ENCODE data around the gene ACSL6.
A peak's percentile ranks its signal among the peaks of the same experiment; 100 is the strongest.

The ACSL6 gene

DNA sequence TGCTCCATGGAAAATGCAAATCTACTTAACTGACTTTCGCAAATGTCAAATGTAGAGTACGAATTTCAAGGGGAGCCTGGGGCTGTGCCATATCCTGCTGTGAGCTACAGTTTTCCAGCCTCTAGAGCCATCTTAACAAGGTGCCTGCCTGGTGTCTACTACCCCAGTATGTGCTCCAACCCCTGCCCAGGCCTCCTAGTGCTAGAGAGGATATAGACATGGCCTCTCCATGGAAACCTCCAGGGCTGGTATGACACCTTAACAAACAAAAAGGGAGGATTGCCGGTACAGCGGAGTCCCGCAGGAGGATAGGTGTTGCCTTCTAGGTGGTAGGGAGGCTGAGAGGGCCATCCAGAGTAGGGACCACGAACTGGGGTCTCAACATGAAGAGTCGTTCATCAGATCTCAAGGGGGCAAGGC lies 35.4 kb upstream of the ACSL6 start:
- DNase-seq (ENCODE audit: low read depth), result no peak

DNA sequence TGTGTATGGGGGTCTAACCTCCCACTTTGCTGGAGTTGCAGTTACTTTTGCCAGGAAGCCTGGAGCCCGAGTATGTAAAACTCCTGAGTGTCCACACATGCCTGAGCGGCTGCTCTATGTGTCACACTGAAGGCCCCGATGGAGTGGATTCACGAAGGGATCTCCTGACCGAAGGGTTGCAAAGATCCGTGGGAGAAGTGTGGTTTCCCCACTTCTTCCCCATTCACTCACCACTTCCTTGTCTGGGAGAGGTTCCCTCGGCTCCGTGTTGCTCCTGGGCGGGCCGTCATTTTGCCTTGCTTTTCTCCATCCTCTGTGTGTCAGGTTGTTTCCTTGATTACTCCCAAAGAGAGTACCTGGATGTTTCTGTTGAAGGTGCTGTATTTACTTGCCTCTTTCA lies 32.7 kb upstream of the ACSL6 start:
- no peak for DNase-seq (ENCODE audit: low read depth)

DNA sequence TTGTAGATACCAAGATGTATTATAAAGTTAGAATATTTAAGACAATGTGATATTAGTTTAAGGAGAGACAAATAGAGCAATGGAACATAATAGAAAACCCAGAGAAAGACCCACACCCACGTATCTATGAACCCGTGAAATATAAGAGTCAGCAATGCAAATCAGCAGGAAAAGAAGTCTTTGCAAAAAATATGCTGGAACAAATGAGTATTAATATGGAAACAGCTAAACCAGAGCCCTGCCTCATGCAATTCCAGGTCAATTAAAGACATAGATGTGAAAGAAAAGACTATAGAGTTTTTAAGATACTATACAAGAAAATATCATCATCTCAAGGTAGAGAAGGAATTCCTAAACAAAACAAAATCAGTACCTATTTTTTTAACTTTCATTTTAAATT lies 25.9 kb upstream of the ACSL6 start:
- no peak for DNase-seq (ENCODE audit: low read depth)

DNA sequence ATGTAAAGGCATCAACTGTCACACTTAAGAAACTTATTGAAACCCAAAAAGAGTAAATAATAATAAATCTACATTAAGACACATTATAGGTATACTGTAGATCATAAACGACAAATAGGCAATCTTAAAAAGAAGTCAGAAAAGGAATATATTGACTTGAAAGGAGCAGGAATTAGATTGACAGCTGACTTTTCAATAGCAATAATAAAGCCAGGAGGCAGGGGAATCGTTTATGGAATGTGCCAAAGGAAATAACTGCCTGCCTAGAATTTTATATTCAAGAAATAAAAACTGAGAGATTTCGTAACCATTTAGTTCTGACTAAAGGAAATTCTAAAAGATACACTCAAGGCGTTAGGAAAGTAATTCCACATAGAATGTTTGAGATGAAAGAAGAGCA lies 21.7 kb upstream of the ACSL6 start:
- DNase-seq (ENCODE audit: low read depth), result no peak

DNA sequence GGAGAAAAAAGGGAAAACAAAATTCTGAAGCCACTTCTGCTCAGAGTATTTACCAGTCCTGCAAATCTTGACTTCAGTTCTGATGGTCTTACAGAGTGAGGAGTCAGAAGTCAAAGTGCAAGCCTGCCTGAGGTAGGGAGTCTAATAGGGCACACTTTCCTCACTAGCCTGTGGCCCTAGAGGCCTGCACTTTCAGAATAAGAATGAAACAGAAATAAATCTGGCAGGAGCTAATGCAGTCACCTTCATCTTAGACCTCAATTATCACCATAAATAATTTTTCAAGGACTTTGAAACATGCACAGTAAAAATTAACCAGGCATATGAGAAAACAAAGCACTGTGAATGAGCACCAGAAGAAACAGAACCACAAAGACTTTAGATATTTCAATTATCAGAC lies 20.7 kb upstream of the ACSL6 start:
- DNase-seq (ENCODE audit: low read depth), result no peak

DNA sequence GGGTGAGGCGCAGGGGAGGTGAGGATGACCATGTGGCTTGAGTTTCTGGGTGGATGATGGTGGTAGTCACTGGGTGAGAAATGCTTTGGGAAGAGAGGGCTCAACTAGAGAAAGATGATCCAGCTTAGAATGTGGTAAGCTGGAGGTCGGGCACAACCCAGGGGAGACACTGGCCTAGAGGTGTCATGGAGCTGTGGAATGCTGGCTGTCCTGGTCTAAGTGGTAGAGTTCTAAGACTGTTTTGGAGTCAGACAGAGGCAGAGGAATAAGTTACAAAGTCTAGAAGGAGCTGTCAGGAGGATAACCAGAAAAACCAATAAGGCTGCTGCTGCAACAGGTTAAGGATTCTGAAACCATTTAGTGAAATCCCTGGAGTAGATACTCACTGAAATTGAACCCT lies 19.2 kb upstream of the ACSL6 start:
- DNase-seq (ENCODE audit: low read depth), result no peak

DNA sequence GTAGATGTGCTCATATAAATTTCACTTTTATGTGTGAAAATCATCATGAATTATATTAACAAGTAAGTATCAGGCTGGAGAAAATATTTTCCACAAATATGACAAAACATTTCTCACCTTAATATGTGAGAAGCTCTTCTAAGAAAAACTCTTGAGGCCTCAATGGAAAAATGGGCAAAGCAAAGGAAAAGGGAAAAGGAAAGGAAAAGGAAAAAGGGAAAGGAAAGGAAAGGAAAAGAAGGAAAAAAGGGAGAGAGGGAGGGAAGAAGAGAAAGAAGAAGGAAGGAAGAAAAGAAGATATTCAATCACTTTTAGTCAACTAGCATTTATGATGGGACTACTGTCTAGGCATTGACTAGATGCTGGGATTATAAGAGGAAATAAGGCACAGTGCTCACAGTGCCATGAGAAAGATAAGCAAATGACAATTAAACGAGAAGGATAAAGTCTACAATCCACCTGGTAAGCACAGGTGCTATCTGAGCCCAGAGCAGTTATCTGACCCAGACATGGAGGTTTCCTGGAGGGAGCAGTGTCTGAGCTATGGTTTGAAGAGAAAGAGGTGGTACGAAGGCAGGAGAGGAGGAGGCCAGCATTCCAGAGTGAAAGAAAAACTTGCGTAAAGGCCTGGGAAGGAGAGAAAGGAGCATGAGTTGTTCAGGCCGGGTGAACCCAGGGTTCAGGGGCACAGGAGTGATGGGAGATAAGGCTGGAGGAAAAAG lies 18.3 kb upstream of the ACSL6 start:
- no peak for DNase-seq (ENCODE audit: low read depth)

DNA sequence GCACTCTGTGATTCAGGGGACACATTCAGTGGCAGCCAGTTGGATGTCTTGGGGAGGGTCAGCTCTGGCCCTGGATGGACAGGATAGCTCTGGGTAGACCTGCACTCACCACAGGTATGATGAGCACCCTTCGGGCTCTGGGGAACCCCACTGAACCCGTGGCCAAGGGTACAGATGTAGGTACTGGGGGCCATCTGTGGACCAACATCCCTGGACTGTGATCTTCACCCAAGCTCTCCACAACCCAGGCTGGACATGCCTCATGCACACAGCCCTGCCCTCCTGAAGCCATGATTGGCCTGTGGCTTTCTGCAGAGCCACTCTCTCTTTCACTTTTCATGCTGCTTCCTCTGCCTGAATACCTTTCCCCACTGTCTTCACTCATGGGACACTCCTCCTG lies 15.6 kb upstream of the ACSL6 start:
- no peak for DNase-seq (ENCODE audit: low read depth)

DNA sequence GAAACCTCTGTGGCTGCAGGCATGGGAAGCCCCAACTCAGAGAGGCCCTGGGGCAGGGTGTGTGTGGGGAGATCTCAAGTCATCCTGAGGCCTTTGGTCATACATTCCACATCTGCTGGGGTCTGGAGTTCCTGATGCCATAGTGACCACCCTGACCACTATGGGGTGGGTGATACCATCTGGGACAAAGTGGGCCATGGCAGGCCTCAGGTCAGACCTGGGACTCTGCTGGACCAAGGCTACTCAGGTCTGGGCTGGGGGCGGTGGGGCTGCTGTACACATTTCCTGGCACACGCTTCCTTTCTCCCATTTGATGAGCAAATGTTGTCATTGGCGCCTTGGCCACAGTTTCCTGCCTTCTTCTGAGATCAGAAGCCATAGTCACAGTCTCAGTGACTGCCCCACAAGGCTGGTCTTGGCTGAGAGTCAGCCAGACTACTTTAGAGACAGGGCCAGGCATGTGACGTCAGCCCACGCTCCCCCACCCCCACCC lies 15.1 kb upstream of the ACSL6 start:
- peak; percentile 45 for DNase-seq (ENCODE audit: low read depth)

DNA sequence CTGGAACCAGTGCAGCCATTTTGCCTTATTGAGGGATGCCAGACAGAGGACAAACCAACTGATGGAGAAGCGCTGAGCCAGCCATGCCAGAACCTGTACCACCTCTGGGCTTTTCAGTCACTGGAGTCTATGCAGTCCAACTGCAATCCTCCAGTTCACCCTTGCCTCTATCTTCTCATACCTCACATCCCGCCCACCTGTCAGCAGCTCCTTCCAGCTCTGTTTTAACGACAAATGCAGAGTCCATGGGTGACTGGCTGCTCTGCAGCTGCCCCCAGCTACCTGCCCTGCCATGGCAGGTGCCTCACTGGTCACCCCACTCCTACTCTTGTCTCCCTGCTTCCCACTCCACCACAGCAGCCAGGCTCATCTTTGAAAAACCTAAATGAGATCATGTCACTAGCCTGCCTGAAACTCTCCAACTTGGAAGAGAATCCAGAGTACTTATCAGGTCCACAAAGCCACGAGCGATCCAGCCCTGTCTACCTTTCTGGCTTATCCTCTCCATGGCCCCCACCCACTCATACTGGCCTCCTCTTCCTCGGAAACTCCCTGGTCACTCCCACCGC lies 14.0 kb upstream of the ACSL6 start:
- DNase-seq (ENCODE audit: low read depth), result no peak

DNA sequence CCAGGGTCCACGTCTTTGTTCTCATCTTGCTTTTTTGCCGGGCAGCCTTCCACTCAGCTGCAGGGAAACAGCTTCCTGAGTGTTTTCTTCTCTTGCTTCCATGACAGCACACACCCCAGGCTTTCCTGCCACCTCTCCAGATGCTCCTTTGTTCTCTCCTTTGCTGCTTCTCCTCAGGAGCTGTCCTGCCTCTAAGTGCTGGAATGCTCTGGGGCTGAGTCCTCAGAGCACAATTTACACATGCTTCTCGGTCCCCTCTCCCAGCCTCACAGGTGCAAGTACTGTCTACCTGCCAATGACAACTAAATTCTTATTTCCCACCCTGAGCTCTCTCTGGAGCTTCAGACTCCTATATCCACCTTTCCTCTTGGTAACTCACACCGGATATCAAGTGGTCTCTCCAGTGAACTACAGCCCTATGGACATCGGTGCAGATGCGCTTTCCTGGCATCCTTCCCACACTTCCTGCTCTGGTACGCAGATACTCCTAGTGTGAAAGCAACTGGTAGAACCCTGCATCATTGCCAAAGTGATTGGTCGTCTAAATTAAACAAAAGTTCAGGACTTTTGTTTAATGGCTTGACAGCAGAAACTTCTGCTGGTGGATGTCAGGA lies 13.4 kb upstream of the ACSL6 start:
- DNase-seq (ENCODE audit: low read depth), result no peak

DNA sequence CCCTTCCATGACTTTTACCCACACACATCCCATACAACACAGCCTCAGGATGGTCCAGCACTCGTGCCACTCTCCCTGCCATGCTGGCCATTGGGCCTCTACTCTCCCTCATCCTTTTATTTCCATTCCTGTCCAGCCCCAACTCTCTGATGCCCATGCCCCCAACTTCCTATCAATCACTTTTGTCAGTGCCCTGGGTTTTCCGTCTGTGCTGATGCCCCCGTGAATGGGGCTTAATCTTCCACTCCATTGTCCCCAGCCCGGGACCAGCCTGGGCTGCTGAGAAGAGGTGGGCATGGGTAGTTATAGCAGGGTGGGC lies 12.6 kb upstream of the ACSL6 start:
- DNase-seq (ENCODE audit: low read depth), result no peak

DNA sequence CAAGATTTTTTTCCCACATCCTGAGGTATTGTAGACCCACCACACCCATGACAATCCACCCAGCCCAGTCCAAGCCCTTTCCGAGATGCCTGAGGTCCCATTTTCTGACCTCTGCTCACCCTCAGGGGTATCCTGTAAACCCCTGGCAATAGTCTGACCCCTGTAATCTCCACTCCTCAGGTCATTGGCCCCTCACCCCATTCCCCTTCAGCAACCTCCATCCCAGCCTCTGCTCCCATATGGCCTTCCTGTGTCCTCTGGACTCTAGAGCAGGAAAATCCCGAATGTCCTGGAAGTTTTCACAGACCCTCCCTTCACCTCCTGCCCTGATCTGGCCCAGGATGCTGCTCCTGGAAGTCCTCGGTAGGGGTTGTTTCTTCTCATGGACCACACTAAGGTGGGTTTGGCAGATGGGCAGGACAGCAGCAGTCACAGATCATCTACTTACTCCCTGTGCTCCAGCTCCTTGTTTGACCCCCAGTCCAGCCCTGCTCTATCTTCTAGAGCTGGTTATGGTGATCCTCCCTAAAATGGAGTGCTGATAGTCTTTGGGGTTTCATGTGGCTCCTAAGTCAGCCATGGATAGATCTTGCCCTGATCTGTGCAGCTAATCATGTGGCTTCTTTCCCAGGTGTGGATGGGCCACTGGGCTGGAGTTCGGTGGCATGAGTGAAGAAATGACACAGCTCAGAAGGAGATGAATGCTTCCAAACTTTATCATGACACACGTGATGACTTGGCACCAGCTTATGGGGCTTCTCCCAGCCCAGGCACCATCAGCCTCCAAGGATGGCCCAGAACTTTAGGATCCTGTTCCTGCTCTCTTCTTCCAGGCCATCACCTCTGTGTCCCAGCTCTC lies 12.0 kb upstream of the ACSL6 start:
- no peak for DNase-seq (ENCODE audit: low read depth)

DNA sequence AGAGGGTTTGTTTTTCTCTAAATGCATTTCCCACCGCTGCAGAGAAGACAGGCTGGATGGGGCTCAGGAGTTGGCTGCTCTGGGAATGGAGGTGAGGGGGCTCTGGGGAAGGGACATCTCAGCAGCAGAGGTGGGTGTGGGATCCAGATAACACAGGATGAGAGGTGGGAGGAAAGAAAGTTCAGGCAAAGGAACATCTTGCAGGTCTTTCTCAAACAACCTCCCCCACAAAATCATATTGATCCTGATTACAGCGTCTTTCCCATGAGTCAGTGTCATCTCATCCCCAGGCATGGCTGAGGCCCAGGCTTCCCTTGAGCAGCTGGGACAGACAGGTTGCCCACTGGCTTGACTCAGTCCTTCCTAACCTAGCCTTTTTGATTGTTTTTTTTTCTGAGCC lies 11.3 kb upstream of the ACSL6 start:
- DNase-seq (ENCODE audit: low read depth), result peak; percentile 55

DNA sequence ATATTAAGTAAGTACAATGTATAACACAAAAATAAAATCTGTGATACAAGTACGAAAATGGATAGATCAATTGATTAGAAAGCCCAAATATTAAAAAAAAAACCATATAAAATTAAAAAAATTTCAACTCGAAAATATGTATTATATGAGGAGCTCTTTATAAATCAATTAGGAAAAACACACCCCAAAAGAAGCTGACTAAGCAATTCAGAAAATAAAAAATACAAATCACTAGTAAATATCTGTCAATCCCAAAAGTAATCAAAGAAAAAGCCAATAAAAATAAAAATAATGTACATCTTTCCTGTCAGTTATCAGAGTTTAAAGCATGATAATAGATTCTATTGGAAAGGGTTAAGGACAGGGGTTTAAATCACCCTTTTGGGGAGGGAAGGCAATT lies 10.2 kb upstream of the ACSL6 start:
- DNase-seq (ENCODE audit: low read depth), result no peak

DNA sequence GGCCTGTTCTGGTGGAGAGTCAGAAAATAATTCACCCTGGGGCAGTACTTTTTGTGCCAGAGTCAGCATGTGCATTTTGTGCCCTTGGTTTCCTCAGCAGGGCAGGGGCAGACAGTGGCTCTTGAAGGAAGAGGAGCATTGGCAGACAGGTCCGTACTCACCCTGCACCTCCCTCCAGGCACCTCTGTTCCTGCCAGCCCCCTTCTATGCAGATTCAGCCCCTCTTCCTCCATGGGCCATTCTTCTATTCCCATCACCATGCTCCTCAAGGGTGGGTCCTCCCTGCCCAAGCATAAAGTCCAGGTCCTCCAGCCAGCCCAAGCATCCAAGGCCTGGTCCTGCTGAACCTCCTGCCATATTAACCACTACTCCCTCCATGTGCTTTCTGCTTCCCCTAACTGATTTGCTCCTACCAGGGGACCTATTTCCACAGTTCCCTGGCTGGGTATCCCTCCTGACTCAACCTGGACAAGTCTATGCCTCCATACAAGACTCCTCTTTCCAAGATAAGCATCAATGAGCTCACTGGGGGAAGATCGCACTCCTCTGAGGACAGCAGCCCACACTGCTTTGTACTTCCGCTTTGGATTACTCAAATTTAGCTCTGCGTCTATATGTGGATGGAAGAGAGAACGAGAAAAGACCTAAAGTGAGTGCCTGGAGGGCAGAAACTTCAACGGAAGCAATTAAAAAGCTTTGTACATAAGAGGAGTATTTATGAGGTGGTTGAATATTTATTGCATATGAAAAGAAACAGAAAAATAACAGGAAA lies 9.3 kb upstream of the ACSL6 start:
- no peak for DNase-seq (ENCODE audit: low read depth)

DNA sequence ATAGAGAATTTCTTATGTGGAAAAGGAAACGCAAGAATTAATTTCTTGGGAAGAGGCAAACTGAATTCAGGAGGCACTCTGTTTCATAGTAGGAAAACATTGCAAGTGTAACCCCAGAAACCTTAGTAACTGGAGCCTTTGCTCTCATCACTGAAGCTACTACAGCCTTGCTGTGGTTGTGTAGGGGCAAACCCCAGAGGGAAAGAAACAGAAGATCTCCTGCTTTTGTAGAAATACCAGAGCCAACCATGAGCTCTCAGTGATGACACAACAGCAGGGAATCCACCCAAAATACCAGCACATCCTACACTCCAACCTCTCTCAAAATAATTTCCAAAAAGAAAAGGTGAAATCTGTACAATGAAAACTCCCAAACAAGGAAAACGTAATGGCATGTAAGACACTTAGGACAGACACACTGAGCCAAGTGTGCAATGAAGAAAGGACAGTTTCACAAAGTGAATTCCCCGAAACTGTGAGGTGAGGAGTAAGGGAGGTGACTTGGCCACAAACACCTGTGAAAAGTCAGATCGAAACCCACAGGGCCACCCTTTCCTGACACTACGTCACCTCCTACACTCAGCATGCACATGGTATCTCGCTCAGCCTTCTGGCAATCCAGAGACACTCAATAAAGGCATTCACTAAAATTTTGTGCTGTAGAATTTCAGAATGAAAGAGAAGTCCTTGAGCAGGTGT lies 8.5 kb upstream of the ACSL6 start:
- peak; percentile 65 for DNase-seq (ENCODE audit: low read depth)

DNA sequence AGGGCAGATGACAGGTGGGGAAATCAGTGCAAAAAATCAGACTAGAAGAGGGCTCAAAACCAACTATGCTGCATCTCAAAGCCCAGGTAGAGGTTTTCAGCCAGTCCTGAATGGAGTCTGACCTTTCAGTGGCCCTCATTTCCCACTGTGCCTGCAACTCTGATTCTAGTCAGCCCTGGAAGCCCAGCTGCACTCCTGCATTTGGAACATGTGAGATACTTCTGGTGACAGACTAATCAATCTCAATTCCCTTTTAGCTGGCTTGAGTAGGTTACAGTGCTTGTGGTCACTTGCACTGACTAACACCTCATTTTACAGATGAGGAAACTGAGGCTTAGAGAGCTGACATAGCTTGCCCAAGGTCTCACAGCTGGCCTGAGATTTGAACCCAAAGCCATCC lies 7.9 kb upstream of the ACSL6 start:
- no peak for DNase-seq (ENCODE audit: low read depth)

DNA sequence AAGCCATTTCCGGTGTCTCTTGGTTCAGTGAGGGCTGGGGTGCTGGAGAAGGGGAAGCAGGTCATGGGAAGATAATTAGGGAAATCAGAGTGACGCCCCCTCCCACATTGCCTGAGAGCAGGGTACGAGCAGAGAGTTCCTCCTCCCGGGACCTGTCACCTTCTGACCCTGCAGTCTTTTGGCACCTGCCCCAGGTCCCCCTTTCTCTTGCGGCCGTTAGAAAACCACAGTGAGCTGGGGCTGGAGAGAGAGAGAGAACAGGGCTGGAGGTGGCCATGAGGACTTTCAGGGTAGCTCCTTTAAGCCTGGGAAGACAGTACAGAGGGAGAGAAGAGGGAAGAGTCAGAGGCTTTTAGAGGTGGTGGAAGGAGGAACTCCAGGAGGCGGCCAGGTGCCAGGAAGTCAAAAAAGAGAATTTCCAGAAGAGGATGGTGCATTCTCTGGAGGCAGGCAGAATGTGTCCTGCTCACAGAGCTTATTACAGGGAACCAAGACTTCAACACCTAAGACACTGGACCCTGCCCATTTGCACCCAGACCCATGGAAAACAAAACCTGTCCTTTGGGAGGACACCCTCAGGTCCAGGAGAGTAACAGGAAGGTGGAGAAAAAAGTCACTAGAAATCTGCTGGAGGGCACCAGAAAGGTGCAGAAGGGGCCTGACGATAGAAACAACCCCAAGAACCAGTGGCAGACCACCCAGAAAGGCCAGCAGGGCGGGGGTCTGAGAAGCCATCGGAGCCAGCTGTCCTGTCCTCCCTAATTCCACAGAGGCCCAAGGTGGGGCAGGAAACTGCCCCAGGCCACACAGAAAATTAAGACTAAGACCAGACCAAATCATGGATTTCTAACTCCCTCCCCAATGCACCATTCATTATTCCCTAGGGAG lies 6.5 kb upstream of the ACSL6 start:
- no peak for DNase-seq (ENCODE audit: low read depth)

DNA sequence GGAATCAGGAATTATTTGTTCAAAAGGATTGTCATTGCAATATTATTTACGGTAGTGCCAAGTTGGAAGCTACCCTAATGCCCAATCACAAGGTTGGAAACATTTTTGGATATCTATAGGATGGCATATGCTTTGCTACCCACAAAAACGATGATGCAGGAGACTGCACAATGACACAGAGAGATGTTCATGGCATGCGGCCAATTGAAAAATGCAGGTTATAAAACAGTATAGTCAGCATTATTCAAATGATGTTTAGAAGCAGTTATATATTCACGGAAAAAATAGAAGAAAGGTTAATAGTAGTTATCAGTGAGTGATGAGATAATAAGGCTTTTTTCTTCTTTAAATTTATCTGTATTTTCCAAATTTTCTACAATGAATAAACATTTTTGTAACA lies 5.9 kb upstream of the ACSL6 start:
- DNase-seq (ENCODE audit: low read depth), result no peak

Data from activated T-cell treated with anti-CD3 and anti-CD28 coated beads for 48 hours (primary cell).